Adrenal gland (tissue), 5 donors: ENCODE results near the gene ORAI2.

ENCODE experiments used
- POLR2A ChIP-seq, 2 donors: fragments of 450-650 bp; IDR thresholded peaks; one replicate each; pipeline ENCODE4 v1.6.1; 2017; ENCODE audit warnings: antibody characterized with exemption in 2 of 2, mild to moderate bottlenecking in 2 of 2, moderate library complexity in 1 of 2
- TF ChIP-seq, protein P1 (sequence below), 6 experiments: fragments of 450-650 bp in 4 of 6; fragments of 200-600 bp in 2 of 6; sonication (generic) in 1 of 6; IDR thresholded peaks; 1 replicate in 5 of 6; 2 replicates in 1 of 6; pipeline versions ENCODE4 v1.5.1 to v1.8.0; 2016 to 2021; ENCODE audit warnings: antibody characterized with exemption in 6 of 6, mild to moderate bottlenecking in 2 of 6, moderate library complexity in 1 of 6
- donor health status: DM: no; HTN: no; CAD: no.

DNA sequence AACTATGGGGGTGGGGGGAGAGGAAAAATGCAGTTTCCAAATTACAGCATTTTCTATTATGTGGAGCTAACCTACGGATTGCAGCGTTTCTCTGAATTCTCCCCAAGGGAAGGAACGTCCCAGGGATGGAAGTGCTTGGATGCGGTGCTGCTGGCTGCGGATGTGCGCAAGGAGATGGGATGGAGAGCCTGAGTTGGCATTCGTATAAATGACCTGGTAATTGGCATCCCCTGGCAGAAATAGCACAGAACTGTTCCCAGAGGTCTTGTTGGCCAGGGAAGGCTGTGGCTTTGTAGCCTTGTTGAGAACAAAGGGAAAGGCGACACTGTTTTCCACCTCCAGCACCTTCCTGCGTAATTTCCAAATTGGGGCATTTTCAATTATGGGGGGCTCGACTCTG lies 2.7 kb downstream of the ORAI2 start:
- TF ChIP-seq, protein P1, sequence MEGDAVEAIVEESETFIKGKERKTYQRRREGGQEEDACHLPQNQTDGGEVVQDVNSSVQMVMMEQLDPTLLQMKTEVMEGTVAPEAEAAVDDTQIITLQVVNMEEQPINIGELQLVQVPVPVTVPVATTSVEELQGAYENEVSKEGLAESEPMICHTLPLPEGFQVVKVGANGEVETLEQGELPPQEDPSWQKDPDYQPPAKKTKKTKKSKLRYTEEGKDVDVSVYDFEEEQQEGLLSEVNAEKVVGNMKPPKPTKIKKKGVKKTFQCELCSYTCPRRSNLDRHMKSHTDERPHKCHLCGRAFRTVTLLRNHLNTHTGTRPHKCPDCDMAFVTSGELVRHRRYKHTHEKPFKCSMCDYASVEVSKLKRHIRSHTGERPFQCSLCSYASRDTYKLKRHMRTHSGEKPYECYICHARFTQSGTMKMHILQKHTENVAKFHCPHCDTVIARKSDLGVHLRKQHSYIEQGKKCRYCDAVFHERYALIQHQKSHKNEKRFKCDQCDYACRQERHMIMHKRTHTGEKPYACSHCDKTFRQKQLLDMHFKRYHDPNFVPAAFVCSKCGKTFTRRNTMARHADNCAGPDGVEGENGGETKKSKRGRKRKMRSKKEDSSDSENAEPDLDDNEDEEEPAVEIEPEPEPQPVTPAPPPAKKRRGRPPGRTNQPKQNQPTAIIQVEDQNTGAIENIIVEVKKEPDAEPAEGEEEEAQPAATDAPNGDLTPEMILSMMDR (IDR thresholded peaks at IDR 0.05) = no peak
- no peak for TF ChIP-seq POLR2A (IDR thresholded peaks at IDR 0.05)
